GM18861 (cell line): ENCODE measurements around the gene SLC44A5.
A peak's percentile ranks its signal among the peaks of the same experiment; 100 is the strongest.
"Not testable (repeated sequence)": the region's sequence is repeated elsewhere in the genome, so short reads cannot be mapped to it uniquely, and the experiment has no call there.

ENCODE experiments used
- ATAC-seq: cut with Tn5 transposase; IDR thresholded peaks from one replicate; pipeline ENCODE4 v1.9.1; 2021; ENCODE audit not compliant: unreplicated experiment

Gene SLC44A5

DNA sequence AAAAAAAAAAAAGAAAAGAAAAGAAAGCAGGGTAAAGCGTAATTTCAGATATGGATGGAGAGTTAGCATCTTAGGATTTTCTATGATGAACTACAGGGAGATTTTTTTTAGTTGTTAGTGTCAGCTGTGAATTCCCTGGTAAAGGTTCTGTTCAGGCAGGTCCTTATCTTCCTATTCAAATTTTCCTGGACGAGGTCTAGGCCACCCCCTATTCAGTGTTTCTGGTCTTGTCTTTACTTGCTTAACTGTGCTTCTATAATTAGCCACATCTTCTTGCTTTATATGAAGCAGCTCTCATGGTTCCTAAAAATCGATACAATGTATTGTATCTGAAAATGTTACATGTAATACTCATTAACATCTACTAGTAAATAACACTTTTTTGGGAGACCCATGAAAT is 318.9 kb downstream of the SLC44A5 start:
- no peak for ATAC-seq

DNA sequence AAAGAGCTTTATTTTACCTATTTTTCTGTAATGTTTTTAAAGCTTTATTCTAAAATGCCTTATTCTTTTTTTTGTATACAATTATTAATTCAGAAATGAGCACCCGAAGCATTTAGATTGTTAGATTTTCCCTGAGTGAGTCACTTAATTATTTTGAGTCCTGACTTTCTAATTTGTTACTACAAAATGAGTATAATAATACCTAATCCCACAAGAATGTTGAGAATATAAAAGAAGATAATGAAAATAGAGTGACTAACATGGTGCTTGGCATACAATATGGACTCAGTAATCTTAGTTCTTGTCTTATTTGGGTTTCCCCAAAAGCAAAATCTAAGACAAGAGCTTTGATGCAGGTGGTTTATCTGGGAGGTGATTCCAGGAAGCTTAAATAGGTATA is 334.5 kb downstream of the SLC44A5 start:
- ATAC-seq = no peak

DNA sequence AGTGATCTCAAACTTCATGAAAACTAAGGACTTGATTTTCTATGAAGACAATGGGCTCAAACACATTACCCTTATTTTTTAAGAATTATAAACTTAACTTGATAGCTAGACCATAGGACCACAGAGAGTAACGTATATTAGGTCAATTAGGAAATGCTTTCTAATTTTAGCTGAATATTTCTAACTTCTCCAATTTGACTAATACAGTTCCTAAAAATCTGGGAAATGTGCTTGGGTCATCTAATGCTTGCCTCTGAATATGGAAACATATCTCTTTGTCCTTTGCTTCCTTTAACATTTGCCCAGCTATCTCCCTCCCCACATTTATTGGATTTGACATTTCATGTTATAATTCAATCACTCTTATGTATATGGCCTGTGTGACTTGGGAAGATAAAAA is 335.3 kb downstream of the SLC44A5 start:
- ATAC-seq = no peak

DNA sequence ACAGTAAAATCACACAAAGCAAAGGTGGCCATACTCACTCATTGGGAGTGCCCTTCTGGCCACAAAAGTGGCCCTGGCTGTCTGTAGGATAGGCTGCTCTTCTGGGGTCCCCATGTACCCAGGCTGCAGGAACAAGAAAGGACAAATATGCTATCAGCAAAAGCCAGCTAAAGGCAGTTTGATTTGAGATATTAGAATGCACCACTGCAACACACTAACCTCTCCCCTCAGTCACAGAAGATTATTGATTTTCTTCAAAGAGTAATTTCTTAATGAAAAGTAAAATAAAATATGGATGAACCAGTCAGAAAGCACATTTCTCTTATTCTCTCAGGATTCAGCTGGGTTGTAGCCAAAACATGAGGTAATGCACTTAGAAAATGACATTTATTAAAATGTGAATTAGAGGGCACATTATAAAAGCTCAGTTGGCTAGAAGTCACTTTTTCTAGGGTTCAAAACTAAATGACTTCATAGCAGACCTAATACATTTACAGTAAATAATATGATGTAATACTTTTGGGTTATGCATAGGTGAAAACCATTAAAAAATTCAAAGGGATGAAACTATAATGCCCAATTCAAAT is 335.9 kb downstream of the SLC44A5 start:
- no peak for ATAC-seq

DNA sequence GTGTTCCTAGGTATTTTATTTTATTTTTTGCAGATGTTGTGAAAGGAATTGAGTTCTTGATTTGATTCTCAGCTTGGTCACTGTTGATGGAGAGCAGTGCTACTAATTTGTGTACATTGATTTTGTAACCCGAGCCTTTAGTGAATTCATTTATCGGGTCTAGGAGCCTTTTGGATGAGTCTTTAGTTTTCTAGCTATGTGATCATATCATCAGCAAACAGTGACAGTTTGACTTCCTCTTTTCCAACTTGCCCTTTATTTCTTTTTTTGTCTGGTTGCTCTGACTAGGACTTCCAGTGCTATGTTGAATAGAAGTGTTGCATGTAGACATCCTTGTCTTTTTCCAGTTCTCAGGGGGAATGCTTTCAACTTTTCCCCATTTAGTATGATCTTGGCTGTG is 337.8 kb downstream of the SLC44A5 start:
- no peak for ATAC-seq

DNA sequence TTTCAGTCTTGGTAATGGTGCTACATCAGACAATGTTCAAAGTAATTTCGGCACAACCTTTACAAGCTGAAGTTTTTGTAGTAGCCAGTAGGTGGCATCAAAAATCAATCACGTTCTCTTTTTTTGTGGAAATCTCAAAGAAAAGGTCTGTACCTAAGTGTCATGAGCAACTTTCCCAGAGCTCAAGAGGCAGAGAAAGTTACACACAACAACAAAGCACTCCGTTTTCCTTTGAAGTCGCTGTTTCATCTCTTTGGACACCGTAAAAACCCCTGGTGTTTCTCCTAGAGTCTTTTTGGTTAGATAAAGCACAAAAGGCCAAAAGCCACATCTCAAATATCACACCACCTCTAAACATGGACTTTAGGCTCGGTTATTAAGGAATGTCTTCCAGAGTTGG is 345.1 kb downstream of the SLC44A5 start:
- peak; percentile 85 for ATAC-seq

DNA sequence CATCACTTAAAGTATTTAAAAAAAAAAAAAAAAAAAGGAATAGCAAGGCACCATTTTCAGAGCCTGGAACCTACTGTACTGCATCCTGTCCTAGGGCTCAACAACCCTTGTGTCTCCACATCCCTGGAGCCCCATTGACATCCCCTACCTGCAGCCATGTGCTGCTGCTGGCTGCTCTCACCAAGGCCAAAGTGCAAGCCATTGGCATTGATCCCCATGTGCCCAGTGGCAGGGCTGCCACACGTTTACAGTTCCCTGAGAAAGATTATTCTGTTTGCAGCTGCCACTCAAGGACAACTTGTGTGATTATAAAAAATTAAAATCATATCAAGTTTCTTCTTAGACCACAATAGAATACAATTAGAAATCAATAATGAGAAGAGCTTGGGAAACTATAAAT is 346.8 kb downstream of the SLC44A5 start:
- ATAC-seq = no peak

DNA sequence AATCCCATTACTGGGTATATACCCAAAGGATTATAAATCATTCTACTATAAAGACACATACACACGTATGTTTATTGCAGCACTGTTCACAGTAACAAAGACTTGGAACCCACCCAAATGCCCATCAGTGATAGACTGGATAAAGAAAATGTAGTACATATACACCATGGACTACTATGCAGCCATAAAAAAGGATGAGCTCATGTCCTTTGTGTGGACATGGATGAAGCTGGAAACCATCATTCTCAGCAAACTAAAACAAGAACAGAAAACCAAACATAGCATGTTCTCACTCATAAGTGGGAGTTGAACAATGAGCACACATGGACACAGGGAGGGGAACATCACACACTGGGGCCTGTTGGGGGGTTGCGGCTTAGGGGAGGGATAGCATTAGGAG is 347.3 kb downstream of the SLC44A5 start:
- not testable (repeated sequence) for ATAC-seq

DNA sequence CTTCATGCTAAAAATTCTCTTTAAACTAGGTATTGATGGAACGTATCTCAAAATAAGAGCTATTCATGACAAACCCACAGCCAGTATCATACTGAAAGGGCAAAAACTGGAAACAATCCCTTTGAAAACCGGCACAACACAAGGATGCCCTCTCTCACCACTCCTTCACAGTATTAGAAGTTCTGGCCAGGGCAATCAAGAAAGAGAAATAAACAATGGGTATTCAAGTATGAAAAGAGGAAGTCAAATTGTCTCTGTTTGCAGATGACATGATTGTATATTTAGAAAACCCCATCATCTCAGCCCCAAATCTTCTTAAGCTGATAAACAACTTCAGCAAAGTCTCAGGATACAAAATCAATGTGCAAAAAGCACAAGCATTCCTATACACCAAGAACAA is 349.0 kb downstream of the SLC44A5 start:
- ATAC-seq = not testable (repeated sequence)

DNA sequence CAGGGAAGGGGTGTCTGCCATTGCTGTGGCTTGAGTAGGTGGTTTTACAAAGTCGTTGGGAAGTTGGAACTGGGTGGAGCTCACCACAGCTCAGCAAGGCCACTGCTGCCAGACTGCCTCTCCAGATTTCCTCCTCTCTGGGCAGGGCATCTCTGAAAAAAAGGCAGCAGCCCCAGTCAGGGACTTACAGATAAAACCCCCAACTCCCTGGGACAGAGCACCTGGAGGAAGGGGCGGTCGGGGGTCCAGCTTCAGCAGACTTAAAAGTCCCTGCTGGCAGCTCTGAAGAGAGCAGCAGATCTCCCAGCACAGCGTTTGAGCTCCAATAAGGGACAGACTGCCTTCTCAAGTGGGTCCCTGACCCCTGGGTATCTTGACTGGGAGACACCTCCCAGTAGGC is 352.6 kb downstream of the SLC44A5 start:
- no peak for ATAC-seq

DNA sequence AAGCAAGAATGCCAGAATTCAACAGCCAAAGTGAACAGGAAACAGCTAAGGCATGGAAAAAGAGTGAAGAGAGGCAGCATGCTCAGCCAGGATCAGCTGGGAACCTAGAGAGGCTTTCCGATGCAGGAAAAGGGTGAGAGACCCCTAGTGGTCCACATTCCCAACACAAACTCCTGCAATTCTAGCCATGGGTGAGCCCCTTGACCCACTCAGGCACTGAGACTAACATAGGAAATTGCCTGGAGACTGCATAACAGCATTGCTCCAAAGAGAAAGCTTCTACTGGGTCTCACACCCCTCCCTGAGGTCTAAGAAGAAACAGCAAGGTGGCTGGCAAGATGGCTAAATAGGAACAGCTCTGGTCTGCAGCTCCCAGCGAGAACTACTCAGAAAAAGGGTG is 353.5 kb downstream of the SLC44A5 start:
- no peak for ATAC-seq

DNA sequence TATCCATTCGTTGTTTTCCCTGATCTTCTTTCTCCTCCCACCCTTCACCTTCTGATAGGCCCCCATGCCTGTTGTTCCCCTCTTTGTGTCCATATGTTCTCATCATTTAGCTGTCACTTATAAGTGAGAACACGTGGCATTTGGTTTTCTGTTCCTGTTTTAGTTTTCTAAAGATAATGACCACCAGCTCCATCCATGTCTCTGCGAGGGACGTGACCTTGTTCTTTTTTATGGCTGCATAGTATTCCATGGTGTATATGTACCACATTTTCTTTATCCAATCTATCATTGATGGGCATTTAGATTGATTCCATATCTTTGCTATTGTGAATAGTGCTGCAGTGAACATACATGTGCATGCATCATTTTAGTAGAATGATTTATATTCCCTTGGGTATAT is 360.8 kb downstream of the SLC44A5 start:
- not testable (repeated sequence) for ATAC-seq

DNA sequence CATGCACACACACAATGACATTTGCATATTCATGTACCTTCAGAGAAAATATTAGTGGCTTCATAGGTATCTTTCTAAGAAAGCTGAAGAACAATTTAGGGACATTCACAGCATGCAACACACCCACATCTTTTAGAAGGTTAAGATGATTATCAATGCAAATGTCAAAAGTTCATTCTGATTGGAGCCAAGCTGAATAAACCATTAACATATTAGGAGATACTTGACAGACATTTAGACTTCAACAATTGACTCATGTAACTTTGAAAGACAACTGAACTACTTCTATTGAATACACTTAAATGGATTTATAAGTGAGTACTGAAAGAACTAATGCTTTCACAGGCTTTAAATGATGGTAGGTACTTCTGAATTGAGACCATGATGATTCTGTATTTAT is 365.7 kb downstream of the SLC44A5 start:
- ATAC-seq = no peak

DNA sequence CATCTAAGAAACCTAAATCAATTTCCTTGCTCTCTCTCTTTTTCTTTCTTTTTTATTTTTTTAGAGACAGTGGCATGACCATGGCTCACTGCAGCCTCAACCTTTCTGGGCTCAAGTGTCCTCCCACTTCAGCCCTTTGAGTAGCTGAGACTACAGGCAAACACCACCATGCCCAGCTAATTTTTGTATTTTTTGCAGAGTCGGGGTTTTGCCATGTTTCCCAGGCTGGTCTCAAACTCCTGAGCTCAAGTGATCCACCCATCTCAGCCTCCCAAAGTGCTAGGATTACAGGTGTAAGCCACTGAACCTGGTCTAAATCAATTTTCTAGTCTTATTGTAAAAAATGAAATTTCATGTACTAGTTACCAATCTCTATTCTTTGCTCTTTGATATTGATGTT is 367.8 kb downstream of the SLC44A5 start:
- ATAC-seq = no peak

DNA sequence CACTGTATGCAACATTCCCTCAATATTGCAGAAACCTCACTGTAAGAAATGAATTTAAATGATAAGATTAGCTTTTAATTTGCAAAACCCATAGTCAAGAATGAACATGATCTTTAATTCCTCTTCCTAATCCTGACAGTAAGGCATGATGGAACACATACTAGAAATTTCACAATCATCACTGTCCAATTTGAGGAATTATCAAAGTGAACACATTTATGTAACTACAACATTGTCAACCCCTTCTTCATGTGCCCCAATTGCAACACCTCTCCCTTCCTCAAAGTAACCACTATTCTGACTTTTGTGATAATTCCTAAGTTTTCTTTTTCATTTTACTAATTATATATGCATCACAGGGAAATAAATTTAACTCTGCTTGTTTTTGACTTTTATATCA is 373.6 kb downstream of the SLC44A5 start:
- no peak for ATAC-seq

DNA sequence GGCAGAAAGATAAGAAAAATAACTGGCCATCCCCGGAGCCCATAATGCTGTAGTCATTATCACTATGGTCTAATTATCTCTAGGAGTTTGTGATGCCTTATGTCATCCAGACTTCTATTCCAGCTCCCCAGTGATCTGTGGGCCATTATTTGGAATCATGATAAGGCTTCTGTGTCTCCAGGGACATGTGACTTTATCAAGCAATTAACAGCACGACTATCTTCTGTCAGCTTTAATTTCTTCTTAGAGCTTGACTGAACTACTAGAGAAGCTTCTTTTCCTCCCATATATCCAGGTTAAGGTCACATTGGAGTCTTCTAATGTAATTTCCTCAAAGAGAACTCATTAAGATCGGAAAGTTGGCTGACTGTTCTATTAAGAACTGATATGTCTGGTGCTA is 376.4 kb downstream of the SLC44A5 start:
- ATAC-seq = no peak

DNA sequence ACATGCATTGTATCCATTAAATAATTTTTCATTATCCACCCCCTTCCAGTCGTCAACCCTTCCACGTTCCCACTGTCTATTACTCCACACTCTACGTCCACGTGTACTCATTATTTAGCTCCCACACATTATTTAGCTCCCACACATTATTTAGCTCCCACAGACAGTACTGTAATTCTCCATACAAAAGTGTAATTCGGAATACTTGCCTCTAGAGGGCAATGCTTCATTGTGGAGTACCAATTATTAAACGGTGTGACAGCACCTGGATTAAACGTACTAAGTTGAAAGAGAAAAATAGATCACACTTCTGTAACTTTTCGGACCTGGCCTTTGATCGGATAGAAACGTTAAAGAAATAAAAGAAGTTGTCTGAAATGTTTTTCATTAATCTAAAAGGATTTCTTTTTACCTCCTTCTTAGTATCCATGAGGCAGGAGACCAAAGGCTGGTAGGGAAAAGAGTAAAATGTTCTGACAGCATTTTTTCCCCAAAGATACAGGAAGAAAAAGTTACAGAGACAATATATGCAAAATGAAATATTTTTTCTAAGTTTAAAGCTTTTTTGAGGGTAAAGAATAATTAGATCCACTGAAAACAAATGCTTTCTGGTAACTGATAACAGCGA is 377.5 kb downstream of the SLC44A5 start:
- ATAC-seq = peak; percentile 95

DNA sequence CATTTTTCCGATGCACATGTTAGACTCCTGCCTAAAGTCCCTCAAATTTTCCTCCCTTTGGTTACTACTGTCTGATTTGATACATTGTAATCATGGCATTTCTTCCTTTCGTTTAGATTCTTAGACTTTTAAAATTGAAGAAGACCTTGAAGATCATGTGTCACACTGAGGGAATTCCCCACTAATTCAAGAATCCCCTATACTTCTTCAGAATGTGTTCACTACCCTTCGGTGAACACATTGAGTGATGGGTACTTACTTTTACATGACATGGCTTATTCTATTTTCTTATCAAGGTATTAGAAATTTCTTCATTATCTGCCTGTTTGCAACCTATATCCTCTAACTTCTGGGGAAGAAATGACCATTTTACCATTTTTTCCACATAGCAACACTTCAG is 390.8 kb downstream of the SLC44A5 start:
- no peak for ATAC-seq

DNA sequence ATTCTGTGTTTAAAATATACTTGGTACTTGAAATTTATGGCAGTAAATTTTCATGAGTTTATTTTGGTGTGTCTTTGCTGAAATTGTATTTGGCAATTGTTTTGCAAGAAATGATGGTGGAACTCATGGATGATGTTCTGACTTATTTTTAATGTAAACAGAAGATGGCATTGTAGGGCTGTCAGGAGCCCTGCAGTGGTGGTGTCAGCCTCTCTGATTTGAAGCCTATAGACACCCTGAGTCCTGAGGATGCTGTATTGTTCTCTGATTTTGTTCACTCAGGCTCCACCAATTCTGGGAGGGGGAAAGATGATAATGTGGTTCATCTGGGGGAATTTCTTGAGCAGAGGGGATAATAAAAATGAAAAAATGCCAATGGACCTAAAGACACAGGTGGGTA is 396.9 kb downstream of the SLC44A5 start:
- ATAC-seq = no peak

DNA sequence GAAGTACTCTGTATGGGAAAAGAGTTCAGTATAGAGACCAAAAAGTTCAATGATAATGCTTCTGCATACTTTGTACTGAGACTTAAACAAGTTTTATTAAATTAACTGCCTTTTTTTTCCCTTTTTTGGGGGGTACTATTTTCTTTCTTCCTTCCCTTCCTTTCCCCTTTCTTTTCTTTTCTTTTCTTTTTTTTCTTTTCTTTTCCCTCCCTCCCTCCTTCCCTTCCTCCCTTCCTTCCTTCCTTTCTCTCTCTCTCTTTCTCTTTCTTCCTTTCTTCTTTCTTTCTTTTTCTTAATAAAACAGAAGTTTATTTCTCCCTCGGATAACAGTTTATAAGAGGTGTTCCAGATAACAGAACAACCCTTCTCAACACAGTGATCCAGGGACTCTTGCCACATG is 399.3 kb downstream of the SLC44A5 start:
- no peak for ATAC-seq

DNA sequence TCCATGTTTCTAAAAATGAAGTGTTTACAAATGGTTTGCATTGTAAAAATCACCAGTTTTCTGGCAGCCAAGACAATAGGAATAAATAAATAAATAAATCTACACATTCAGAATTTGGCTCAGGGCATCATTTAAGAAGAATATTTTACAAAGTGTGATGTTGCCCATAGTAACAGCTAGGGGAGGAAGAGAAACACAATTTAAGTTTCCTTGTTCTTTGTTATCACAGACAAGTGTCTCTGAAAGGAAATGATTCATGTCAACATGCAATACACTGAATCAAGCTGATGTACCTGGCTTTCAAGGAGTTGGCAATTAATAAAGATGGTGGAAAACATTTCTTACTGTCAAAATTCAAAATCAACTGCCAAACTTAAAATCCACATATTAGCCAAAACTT is 402.1 kb downstream of the SLC44A5 start:
- no peak for ATAC-seq

DNA sequence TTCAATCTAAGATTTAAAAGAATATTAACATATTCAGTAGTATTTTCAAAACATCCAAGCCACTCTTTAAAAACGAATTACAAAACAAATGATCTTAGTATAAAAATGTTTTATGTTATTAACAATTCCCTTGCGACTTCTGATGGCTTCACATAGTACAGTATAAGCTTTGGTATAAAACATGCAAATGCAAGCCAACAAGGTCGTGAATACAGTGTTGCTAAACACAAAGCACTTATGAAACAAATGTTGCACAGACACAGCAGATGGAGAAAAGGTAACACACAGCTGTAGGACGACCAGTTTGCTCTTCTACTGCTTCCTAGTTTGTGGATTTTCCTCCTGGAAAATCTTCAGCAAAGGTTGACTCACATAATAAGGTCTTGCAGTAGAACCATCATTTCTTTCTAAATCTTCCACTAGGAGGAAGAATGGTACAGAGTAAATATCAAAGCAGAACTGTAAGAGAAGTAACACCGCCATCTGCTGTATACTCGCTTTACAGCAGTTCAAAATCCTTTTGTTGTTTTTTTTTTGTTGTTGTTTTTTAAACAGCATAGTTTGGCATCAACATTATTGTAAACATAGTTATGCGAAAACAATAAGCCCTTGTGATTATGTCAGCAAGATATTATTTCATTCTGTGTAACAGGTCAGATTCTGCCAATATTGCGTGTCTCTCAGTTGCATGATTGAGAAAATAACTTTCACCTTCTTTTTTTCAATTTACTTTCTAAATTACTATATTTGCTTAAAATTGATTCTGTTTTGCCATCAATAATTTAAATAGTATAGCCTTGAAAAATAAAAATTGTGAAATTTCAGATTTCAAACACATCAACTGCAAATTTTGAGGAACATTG is 407.3 kb downstream of the SLC44A5 start:
- ATAC-seq = peak; percentile 92
